SU-DHL-6 (cell line): ENCODE data around the gene DEPDC5.

ENCODE experiments used
- CTCF ChIP-seq: fragments of 200-600 bp; sonication (generic); IDR thresholded peaks from one replicate; pipeline ENCODE4 v1.5.1; 2017; ENCODE audit warnings: antibody characterized with exemption, mild to moderate bottlenecking, low read length, moderate library complexity; ENCODE audit not compliant: insufficient read depth, poor library complexity, severe bottlenecking
- EZH2phosphoT487 ChIP-seq: fragments of 200-600 bp; sonication (generic), shearing (Covaris generic); conservative IDR thresholded peaks from 2 replicates; pipeline ENCODE4 v1.6.1; 2018; ENCODE audit warnings: mild to moderate bottlenecking, antibody characterized with exemption, low read length, moderate library complexity, mixed read lengths

- TF ChIP-seq CTCF (no peak), EZH2phosphoT487 (no peak)
Measured at GRCh38 chr22:31926969-31927368, 173.2 kb downstream of the DEPDC5 start.
